ENCODE measurements around the gene TUB.

Gene TUB

DNA sequence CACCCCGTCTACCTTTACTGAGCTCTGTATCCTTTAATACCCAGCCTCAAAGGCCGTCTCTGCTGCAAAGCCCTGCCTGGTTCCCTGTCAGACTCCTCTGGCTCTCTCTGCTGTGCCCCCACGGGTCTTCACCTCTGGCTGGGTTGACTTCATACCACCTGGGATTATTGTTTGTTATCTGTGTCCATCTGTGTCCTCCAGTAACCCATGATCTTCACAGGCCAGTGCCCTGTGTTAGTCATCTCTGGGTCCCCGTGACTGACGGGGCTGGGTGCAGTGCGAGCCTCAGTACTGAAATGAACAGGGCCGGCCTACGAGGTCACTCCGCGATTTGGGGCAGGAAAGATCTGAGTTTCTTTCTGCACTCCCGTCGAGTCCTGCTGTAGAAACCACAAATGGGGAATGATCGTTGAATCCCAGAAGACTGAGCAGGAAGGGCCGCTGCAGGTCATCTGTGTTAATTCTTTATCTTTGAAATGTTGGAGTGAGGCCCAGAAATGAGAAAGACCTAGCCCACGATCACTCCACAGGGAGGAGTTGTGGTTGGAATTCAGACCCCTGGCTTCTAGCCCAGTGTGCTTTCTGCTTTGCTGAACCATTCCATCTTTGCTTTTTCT, 12.3 kb upstream of the TUB start:
- Histone ChIP-seq H3K9ac (ENCODE audit: low read depth in 1 of 2, low read length in 2 of 2) (no peak overlapping the region), H3K9me3 (ENCODE audit: control insufficient read depth in 2 of 2, low read length in 2 of 2) (no peaks in the 10 kb centered on the region), H3K4me1 (ENCODE audit: control insufficient read depth in 2 of 2, insufficient read depth in 2 of 2, low read length in 2 of 2) (peaks cover 0 to 9% of the 10 kb centered on the region in 2 donors), H3K36me3 (ENCODE audit: control insufficient read depth in 2 of 2, insufficient read depth in 2 of 2, low read length in 2 of 2) (no peaks in the 10 kb centered on the region), H3K4me3 (ENCODE audit: low read length in 2 of 2) (no peak overlapping the region), H3K27ac (ENCODE audit: low read depth in 2 of 2, low read length in 2 of 2) (no peak overlapping the region), H3K27me3 (ENCODE audit: control insufficient read depth in 2 of 2, insufficient read depth in 2 of 2, low read length in 2 of 2) (peaks cover 0 to 2% of the 10 kb centered on the region in 2 donors)

DNA sequence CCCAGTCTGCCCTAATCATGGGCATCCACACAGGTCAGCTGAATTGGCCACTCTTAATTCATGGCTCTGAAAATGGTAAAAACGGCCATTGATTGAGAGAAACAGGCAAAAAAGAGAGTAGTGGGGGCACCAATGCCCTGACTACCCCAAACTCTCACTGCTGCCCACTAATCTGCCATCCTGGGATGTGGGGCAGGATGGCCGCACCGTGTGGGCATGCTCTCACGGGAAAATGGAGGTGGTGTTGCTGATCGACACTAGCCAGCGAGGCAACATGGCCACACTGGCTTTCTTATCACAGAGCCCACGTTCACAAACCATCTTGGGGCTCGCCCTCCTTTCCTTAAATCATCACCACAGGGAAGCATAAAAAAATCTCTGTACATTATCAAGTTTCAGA, 11.2 kb upstream of the TUB start:
- no peaks in the 10 kb centered on the region for H3K36me3 ChIP-seq (ENCODE audit: control insufficient read depth in 2 of 2, insufficient read depth in 2 of 2, low read length in 2 of 2)
- no peak overlapping the region for H3K27ac ChIP-seq (ENCODE audit: low read depth in 2 of 2, low read length in 2 of 2)
- H3K4me3 ChIP-seq (ENCODE audit: low read length in 2 of 2), result no peak overlapping the region
- peaks cover 0 to 9% of the 10 kb centered on the region in 2 donors for H3K4me1 ChIP-seq (ENCODE audit: control insufficient read depth in 2 of 2, insufficient read depth in 2 of 2, low read length in 2 of 2)
- H3K27me3 ChIP-seq (ENCODE audit: control insufficient read depth in 2 of 2, insufficient read depth in 2 of 2, low read length in 2 of 2), result peaks cover 0 to 4% of the 10 kb centered on the region in 2 donors
- H3K9ac ChIP-seq (ENCODE audit: low read depth in 1 of 2, low read length in 2 of 2), result no peak overlapping the region
- no peaks in the 10 kb centered on the region for H3K9me3 ChIP-seq (ENCODE audit: control insufficient read depth in 2 of 2, low read length in 2 of 2)

DNA sequence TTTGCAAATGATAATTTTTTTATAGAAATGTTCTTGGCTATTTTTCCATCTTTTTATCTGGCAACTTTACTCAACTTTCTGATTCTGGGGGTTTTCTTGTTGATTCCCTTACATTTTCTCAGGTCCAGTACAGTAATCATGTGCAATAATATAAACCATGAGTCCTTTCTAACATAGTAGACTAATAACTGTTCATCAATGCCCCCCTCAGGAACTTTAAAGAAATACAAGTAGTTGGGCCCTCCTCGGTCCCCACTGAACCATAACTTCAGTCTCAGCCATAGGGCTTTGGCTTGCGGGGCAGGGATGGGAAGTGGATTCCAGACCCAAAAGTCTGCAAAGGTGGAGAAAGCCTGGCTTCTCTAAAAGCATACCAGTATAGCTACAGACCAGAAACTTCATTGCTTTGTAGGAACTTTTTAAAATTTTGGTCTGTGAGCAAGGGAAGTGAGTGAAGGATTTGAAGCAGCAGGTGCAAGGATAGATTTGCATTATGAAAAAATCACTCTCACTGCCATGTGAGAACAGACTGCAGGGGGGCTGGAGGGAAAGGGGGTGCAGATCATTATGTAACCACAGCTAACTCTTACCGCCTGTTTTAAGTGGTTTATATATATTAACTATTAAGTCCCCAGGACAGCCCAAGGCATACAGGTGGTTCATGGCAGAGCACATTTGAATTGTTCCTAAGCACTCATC, 10.4 kb upstream of the TUB start:
- no peaks in the 10 kb centered on the region for H3K36me3 ChIP-seq (ENCODE audit: control insufficient read depth in 2 of 2, insufficient read depth in 2 of 2, low read length in 2 of 2)
- no peak overlapping the region for H3K4me3 ChIP-seq (ENCODE audit: low read length in 2 of 2)
- H3K9ac ChIP-seq (ENCODE audit: low read depth in 1 of 2, low read length in 2 of 2), result no peak overlapping the region
- no peaks in the 10 kb centered on the region for H3K9me3 ChIP-seq (ENCODE audit: control insufficient read depth in 2 of 2, low read length in 2 of 2)
- H3K27ac ChIP-seq (ENCODE audit: low read depth in 2 of 2, low read length in 2 of 2), result no peak overlapping the region
- H3K4me1 ChIP-seq (ENCODE audit: control insufficient read depth in 2 of 2, insufficient read depth in 2 of 2, low read length in 2 of 2), result peaks cover 0 to 9% of the 10 kb centered on the region in 2 donors
- H3K27me3 ChIP-seq (ENCODE audit: control insufficient read depth in 2 of 2, insufficient read depth in 2 of 2, low read length in 2 of 2), result peaks cover 0 to 4% of the 10 kb centered on the region in 2 donors

DNA sequence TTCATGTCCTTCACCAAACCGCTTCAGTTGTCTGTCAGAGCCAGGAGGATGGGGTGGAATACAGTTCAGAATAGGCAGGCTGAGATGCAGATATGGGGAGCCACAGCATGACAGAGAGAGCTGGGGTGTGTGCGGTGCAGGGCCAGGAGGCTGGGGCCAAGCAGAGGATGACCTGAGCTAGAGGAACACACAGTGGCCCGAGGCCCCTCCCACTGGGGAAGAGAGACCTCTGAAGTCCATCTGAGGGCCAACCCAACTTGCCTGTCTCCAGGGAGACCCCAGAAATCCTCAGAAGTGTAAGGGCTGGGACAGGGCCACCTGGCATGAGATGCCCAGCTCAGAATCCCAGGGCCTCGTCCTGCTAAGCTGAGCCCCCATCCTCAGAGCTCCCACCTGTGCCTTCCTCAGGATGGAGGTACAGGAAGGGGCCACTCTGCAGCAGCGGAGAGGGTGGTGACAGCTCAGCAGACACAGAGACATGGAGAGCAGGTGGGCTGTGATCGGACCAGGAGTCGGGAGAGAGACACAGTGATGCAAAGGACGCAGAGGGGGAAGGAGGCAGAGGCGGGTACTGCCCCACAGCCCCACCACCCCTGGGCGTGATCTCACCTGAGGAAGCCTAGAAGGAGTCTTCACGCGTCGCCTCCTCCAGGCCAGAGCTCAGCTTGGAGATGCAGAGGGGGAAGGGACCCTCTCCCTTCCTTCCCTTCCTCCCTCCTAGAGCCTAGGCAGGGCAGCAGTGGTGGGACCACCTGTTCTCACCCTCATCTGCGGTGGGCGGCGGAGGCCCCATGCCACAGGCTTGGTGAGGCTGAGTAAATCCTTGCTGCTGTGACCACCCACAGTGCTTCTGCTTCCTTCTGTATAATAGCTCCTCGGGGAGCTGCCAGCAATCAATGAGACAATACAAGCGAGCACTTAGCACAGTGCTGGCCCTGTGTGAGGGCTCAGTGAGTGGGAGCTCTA, 9.1 kb upstream of the TUB start:
- no peaks in the 10 kb centered on the region for H3K36me3 ChIP-seq (ENCODE audit: control insufficient read depth in 2 of 2, insufficient read depth in 2 of 2, low read length in 2 of 2)
- H3K27ac ChIP-seq (ENCODE audit: low read depth in 2 of 2, low read length in 2 of 2), result no peak overlapping the region
- peaks cover 0 to 8% of the 10 kb centered on the region in 2 donors for H3K27me3 ChIP-seq (ENCODE audit: control insufficient read depth in 2 of 2, insufficient read depth in 2 of 2, low read length in 2 of 2)
- no peak overlapping the region for H3K4me3 ChIP-seq (ENCODE audit: low read length in 2 of 2)
- no peaks in the 10 kb centered on the region for H3K9me3 ChIP-seq (ENCODE audit: control insufficient read depth in 2 of 2, low read length in 2 of 2)
- peaks cover 0 to 9% of the 10 kb centered on the region in 2 donors for H3K4me1 ChIP-seq (ENCODE audit: control insufficient read depth in 2 of 2, insufficient read depth in 2 of 2, low read length in 2 of 2)
- H3K9ac ChIP-seq (ENCODE audit: low read depth in 1 of 2, low read length in 2 of 2), result no peak overlapping the region

DNA sequence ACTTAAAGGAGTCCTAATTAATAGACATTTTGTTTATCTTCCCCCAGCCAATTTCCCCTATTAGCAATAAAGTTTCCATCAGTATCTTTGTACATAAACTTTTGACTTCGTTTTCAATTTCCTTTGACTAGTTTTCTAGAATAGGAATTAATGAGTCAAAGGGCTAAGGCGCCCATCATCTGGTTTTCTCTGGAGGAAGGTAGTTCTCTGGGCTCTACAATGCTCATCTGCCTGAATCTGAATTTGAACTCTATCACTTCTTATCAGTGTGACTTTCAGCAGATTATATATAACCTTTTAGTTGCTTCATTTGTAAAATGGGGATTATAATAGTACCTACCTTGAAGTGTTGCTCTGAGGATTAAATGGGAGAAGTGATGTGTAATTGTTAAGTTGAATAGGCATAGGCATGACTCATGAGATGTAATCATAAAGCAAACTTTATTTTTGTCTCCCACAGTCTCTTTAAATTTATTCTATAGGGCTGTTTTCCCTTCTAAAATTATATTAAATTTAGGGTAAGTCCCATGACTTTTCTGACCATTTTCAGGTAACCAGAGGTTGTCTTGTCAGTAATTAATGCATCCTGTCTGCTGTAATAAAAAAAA, 5.8 kb upstream of the TUB start:
- peaks cover 8 to 11% of the 10 kb centered on the region in 2 donors for H3K27me3 ChIP-seq (ENCODE audit: control insufficient read depth in 2 of 2, insufficient read depth in 2 of 2, low read length in 2 of 2)

DNA sequence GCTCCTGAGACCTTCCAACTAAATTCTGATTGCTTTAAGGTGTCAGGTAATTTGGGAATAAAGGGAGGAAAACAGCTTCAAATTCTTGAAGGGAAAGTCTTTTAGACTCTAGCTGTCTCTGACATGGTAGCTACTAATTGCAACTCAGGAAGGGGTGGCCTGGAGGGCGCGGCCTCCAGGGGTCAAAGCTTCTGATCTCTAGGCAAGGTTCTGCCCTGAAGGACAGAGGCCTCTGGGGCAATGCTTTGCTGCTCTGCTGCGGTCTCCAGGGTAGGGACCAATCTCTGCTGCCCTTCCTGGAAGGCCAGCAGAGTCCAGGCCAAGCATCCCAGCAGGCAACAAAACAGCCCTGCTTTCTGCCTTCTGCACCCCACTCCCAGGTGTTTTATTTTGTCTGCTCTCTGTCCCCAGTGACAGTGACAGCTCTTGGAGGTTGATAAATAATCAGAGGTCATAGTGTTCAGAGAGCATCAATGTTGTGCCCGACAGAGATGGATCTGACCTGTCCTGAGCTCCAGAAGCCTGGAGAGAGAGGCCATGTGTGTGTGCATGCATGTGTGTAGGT, 1.8 kb upstream of the TUB start:
- Histone ChIP-seq H3K27ac (ENCODE audit: low read depth in 2 of 2, low read length in 2 of 2) (no peak overlapping the region), H3K9me3 (ENCODE audit: control insufficient read depth in 2 of 2, low read length in 2 of 2) (no peaks in the 10 kb centered on the region), H3K27me3 (ENCODE audit: control insufficient read depth in 2 of 2, insufficient read depth in 2 of 2, low read length in 2 of 2) (peaks cover 15 to 34% of the 10 kb centered on the region in 2 donors), H3K9ac (ENCODE audit: low read depth in 1 of 2, low read length in 2 of 2) (no peak overlapping the region), H3K4me3 (ENCODE audit: low read length in 2 of 2) (no peak overlapping the region), H3K4me1 (ENCODE audit: control insufficient read depth in 2 of 2, insufficient read depth in 2 of 2, low read length in 2 of 2) (peaks cover 0 to 2% of the 10 kb centered on the region in 2 donors), H3K36me3 (ENCODE audit: control insufficient read depth in 2 of 2, insufficient read depth in 2 of 2, low read length in 2 of 2) (no peaks in the 10 kb centered on the region)

More for the DNA sequence above, 5.8 kb upstream of the TUB start:
- Histone ChIP-seq H3K36me3 (ENCODE audit: control insufficient read depth in 2 of 2, insufficient read depth in 2 of 2, low read length in 2 of 2) (no peaks in the 10 kb centered on the region), H3K4me1 (ENCODE audit: control insufficient read depth in 2 of 2, insufficient read depth in 2 of 2, low read length in 2 of 2) (no peaks in the 10 kb centered on the region), H3K9me3 (ENCODE audit: control insufficient read depth in 2 of 2, low read length in 2 of 2) (no peaks in the 10 kb centered on the region), H3K27ac (ENCODE audit: low read depth in 2 of 2, low read length in 2 of 2) (no peak overlapping the region), H3K9ac (ENCODE audit: low read depth in 1 of 2, low read length in 2 of 2) (no peak overlapping the region), H3K4me3 (ENCODE audit: low read length in 2 of 2) (no peak overlapping the region)

DNA sequence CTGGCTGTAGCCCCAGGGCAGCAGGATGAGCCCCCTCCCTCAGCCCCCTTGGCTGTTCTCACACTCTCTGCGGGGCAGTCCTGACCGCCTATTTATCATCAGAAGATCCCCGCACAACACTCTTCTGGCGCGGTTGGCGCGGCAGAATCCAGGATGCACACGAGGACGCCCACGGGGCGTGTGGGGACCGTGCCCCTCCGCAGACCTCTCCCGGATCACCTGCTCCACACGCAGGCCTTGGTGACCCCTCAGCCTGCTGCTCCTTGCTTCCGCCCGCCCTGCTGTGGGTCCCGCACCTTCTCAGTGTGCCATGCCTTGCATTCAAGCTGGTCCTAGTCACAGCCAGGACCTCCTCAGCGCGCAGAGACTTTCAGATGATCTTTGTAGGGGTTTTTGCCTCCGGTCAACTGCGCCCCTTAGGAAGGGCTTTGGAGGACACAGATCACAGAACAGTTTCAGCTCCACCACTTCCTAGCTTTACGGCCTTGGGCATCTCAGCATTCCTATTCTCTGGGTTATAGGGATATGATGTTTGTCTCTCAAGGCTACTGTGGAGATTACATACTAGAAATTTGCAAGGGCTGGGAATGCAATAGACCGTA, 841 bp upstream of the TUB start:
- Histone ChIP-seq H3K27me3 (ENCODE audit: control insufficient read depth in 2 of 2, insufficient read depth in 2 of 2, low read length in 2 of 2) (peaks cover 15 to 34% of the 10 kb centered on the region in 2 donors), H3K36me3 (ENCODE audit: control insufficient read depth in 2 of 2, insufficient read depth in 2 of 2, low read length in 2 of 2) (no peaks in the 10 kb centered on the region), H3K4me3 (ENCODE audit: low read length in 2 of 2) (peak overlapping the region in 1 of 2 donors; percentile 52), H3K4me1 (ENCODE audit: control insufficient read depth in 2 of 2, insufficient read depth in 2 of 2, low read length in 2 of 2) (peaks cover 0 to 2% of the 10 kb centered on the region in 2 donors), H3K9me3 (ENCODE audit: control insufficient read depth in 2 of 2, low read length in 2 of 2) (no peaks in the 10 kb centered on the region), H3K9ac (ENCODE audit: low read depth in 1 of 2, low read length in 2 of 2) (no peak overlapping the region), H3K27ac (ENCODE audit: low read depth in 2 of 2, low read length in 2 of 2) (no peak overlapping the region)

DNA sequence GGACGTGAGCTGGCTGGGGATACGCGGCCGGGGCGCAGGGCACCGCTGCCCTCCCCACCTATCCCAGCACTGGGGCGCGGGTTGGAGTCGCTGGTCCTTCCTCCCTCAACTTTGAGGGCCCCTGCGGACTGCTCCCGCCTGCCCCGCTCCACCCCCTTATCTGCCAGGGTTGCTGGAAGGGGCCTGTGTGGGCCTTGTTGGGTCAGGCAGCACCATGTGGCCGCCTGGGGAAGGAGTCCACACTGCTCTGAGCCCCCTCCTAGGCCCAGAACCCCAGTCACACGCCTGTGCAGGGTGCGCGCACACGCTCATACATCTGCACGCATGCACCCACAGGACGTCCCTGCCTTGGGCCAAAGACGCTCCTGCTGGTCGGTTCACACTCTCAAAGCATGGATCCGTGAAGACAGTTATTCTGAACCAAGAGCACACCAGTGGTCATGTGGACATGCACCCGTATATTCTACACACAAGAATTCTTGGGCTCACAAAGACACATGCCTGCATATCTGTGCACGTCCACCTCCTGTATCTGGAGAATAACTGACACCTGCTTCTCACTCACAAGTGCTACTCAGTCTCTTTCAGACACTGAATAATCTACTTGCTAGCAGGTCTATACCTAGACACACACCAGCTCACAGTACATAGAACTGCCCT, 710 bp downstream of the TUB start:
- Histone ChIP-seq H3K27me3 (ENCODE audit: control insufficient read depth in 2 of 2, insufficient read depth in 2 of 2, low read length in 2 of 2) (peaks cover 11 to 34% of the 10 kb centered on the region in 2 donors), H3K9me3 (ENCODE audit: control insufficient read depth in 2 of 2, low read length in 2 of 2) (no peaks in the 10 kb centered on the region), H3K36me3 (ENCODE audit: control insufficient read depth in 2 of 2, insufficient read depth in 2 of 2, low read length in 2 of 2) (no peaks in the 10 kb centered on the region), H3K4me3 (ENCODE audit: low read length in 2 of 2) (peak overlapping the region; percentile 17 to 20), H3K27ac (ENCODE audit: low read depth in 2 of 2, low read length in 2 of 2) (no peak overlapping the region), H3K4me1 (ENCODE audit: control insufficient read depth in 2 of 2, insufficient read depth in 2 of 2, low read length in 2 of 2) (peaks cover 0 to 2% of the 10 kb centered on the region in 2 donors), H3K9ac (ENCODE audit: low read depth in 1 of 2, low read length in 2 of 2) (no peak overlapping the region)

Measured in mucosa of rectum (tissue), 2 donors.